EL (cell line): ENCODE measurements around the gene CYSTM1.
A peak's percentile ranks its signal among the peaks of the same experiment; 100 is the strongest.

Experiments used
- DNase-seq: peaks from one replicate; pipeline ENCODE4 v3.0.0-alpha.2; 2016

CYSTM1 gene, protein sequence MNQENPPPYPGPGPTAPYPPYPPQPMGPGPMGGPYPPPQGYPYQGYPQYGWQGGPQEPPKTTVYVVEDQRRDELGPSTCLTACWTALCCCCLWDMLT

DNA sequence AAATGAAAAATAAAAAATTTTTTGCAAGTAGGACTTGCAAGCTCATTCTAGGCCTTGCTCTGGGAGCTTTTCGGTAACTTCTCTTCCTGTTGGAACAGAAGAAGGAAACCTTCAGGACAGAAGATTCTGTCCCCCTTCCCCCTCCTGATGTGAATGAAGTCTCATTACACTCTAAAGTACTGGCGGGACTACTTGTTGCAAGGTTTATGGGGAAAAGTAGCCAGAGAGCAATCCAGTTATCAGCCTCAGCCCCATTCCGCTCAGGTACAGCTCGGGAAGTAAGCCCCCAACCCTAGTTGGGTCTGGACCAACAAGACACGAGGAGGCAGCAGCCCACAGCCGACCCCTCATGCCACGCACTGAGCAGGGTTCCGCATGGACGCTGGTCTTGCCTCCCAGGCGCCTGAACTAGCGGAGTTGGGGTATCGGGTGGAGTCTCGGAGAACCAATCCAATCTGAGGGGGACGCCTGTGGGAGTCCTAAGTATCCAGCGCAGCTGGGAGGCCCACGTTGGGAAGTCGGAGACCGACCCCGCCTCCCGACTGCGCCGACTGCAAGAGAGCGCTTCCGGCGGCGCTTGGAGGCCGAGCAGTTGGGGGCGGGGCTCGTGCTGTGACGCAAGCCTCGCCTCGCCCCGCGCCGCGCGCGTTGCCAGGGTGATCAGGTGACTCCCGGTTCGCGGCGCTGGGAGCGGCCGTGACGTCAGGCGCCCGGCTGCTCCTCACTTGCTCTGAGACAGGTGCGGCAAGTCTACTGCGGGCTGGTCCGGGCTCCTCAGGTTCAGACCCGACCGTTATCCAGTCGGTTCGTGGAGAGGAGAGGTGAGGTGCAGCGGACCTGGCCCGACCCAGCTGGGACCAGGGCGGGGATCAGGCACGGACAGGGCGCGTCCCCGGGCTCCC is at the start of gene CYSTM1:
CYSTM1 (plus strand) TSS at position 724 of the 902 bp plus-strand sequence. CDS start 19,278 bp downstream, outside the sequence.
- DNase-seq: peak; percentile 88

DNA sequence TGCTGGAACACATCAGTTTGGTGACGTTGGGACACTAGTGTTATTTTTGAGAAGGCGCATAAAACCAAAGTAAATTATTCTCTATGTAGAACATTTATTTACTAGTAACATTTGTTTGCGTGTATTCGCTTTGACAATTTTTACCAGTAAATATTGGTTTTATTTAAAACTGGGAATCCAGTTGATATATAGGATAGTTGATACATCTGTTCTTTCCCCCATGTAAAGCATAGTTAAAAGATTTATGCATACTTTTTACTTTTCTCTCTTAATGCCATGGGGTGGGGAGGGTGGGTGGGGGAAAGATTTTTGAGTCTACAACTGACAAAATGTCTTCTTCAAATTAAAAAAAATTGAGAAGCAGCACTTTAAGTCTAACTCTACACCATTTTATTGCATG is 49.4 kb upstream of the CYSTM1 start, which contains the start of gene IGIP:
IGIP (plus strand) TSS at position 301 of the 400 bp plus-strand sequence. CDS start 2,540 bp downstream, outside the sequence.
- DNase-seq: no peak

DNA sequence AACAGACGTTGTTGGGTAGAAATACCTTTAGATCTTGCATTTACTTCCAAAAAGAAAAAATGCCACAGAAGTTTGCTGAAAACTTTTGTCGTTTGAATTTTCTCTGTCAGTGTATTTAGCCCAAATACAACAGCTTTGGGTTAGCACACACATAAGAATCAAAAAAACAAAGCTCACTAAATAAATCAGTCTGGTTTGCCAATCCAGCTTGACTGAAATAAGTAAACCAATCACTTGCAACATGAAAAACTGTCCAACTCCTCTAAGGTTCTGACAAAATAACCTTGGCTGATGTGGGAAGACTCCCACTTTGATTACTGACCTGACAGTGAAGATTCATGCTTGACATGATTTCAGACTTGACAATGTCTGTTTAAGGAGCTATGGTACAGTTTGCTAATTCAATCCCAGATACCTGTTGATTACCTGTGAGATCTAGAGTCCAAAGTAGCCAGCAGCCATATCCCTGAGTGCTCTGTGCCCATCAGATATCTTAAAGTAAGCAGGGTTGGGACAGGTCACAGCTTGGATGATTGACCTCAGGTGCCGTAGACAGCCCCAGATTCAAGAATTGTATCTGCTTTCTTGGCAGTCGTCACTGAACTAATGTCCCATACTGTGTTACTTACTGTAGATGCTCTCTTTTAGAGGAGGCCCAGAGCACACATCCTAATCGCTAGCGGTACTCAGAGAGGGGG is 48.5 kb upstream of the CYSTM1 start:
- no peak for DNase-seq

DNA sequence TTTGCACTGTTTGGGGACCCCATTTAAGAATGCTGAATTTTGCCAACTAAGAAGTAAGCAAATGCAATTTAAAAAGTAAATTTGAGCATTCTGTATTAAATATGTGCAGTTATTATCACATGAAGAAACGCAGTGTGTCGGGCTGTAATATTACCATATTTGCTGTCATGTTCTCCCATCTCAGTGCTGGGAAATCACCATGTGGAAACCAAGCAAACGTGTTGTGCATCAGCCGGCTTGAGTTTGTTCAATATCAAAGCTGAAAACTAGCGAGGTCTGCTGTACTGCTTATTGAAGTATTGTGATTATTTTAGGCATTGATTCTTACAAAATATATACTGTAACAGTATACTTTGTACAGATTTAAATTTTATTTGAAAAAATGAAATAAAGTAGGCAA is 46.6 kb upstream of the CYSTM1 start:
- DNase-seq: no peak

DNA sequence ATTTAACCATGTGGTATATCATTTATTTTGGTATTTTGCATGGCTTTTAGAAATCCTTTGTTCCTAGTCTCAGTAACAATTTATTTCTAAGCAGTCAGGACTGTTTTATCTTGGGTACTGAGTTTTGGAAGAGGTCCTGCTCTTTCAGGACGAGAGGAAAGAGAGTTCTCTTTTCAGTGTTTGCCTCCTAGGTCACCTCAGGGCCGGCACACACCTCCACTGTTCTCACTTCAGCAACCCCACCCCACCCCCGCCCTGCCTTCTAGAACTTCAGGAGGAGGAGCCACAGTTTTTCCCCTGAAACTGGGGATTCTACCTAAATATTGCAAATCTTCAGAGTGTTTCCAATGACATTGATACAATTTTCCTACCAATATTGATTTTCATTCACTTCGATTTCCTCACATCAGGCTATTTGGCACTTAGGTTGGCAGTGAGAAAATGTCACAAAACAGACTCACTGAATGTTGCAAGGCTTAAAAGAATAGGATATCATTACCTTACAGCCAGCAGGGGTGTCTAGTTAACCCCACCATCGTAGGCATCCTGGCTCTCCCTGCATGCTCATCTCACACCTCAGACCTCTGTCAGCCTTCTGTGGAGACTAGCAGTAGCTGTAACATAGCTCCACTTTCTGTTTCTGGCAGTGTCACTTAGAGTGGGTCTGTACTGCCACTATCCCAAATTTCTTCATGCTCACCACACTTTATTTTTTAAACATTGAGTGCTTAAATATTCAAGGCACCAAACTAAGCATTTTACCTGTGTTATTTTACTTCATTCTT is 43.8 kb upstream of the CYSTM1 start:
- no peak for DNase-seq

DNA sequence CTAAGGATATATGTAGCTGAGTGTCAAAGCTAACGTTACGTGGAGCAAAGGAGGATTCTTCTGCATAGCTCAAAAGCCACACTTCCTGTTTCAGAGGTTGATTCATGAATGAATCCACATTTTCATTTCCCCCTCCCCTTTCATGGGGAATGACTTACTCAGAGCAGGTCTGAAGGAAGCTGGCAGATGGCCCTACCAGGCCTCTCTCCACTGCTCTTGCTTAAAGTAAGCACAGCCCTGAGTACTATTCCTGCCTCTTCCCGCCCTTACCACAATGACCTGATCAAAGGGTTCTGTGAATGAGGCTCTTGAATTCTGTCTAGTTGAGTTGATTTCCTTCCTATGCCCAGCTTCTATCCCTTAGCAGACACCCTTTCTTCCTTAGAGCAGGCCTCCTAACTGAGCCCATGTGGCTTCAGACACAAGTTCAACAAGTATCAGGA is 43.0 kb upstream of the CYSTM1 start:
- peak; percentile 96 for DNase-seq

DNA sequence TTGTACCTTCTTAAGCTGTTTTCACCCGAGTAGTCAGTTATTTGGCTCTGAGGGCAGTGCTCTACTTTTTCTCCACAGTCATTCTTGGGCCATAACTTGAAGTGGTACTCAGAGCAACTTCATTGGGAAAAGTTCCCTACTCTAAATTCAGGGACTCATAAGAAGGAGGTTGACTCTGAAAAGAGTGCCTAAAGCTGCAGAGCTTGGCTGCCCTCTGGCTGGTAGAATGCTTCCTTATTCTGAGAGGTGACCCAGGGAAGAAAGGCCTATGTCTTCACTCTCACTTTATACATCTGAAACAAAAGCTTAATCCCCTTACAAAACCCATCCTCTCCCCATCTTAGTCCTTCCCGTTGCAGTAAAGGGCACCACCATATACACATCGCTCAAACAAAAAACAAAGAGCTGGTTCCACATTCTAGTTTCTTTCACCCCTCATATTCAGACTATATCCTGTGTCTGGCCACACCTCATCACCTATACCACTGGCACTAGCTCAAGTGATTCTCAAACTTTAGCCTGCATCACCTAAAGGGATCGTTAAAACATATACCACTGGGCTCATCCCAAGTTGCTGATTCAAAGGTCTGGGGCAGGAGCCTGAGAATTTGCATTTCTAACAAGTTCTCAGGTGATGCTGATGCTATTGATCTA is 41.3 kb upstream of the CYSTM1 start:
- no peak for DNase-seq

DNA sequence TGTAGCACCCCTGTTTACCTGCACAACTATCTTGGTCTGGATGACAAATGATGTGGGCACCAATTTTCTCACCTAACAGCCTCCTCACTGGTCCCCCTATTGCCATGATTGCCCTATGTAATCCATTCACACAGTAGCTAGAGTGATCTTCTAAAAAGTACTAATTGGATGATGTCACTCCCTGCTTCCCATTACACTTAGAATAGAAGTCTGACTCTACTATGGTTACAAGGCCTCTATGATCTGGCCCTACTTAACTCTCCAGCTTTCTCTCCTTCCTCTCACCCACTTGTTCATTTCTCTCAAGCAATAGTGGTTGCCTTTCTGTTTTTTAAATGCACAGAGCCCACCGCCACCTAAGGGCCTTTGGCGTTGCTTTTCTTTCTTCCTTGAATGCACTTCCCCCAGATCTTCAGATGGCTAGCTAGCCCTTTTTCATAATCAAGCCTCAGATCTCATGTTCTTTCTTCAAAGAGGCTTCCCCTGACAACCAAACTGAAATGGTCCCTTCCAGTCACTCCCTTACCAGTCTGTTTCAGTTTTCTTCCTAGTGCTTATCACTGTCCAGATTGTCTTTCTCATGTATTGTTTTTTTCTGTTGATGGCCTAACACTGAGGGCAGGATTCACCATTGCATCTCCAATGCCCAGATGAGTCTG is 40.6 kb upstream of the CYSTM1 start:
- no peak for DNase-seq

DNA sequence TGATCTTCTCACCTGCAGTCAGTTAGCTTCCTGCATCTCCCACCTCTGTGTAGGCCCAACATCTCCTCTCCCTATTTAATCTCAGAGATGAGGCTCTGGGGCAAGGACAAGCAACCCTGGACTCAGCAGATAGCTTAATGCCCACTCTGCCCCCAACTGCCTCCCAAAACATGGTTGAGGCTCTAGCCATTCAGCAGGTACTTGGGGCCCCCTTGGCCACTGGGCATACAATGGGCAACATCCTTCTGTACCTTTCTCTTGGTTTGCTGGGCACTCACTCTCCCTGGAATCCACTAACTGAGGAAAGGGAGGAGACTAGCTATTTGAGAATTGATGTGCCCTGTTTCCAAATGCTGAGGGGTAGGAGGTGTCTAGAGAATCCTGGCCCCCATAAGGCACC is 39.9 kb upstream of the CYSTM1 start:
- DNase-seq: no peak

DNA sequence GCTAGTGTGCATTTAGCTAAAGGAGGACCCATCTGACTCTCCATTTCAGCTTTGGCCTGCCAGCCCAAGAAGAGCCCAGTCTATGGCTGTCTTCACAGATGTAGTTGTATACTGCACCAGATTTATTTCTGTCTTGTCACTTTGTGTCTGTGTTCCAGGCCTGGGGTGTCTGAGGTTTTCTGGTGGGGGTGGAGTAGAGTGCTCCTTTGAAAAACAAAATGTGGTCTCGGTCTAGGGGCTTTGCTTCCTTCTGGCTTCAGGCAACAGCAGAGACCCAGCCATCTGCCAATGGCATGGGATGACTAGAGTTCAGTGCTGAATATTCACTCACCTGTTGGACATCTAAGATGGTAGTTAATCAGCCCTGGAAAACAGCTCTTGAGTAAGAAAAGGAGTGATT is 38.4 kb upstream of the CYSTM1 start:
- no peak for DNase-seq

DNA sequence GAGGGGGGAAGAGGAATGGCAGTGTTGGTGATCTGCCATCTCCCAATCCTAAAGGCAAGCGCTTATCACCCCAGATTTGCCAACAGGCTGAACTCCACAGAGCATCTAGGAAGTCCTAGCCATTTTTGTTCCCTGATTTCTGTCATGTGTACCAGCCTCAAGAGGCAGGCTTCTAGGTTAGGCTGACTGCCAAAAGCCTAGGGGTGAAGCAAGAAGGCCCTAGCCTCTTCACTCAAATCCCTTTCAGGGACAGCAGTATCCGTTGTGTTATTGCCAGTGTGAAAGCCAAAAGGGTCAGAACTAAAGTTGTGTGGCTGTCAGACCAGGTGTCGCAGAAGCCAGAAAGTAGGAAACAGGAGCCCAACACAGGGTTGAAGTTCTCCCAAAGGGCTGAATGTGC is 34.6 kb upstream of the CYSTM1 start:
- no peak for DNase-seq

DNA sequence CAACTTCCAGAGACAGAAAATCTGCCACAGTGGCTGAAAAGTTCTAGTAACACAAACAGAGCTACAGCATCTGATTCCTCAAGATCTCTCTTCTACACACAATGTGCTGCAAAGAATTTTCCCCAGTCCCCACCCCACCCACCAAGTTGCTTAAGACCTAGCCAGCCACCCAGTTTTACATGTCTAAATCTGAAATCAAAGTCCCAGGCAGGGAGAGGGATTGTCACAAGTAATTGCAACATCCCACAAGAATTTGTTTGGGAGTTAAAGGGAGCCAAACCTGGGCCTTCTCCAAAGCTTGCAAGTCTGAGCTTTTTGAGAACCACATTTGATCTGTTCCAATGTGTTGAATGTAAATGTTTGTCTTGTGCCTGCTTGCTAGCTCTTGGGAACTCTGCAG is 33.7 kb upstream of the CYSTM1 start:
- peak; percentile 23 for DNase-seq

DNA sequence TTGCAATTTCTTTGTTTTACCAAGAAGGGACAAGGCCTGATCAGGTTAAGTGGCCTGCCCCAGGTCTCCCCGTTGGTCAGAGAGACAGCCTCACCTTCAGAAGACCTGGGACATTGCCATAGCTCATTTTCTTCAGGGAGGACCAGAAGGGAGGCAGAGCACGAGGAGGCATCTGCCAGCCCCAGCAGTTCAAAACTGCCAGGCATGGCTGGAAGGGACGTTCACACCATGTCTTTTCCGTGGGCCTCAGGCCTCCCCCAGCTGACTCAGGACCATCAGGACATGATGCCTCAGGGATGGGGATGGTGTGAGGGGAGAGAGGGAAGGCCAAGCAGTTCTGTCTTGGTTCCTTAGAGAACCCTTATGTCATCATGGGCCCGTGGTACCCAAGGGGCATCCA is 32.7 kb upstream of the CYSTM1 start:
- DNase-seq: no peak

DNA sequence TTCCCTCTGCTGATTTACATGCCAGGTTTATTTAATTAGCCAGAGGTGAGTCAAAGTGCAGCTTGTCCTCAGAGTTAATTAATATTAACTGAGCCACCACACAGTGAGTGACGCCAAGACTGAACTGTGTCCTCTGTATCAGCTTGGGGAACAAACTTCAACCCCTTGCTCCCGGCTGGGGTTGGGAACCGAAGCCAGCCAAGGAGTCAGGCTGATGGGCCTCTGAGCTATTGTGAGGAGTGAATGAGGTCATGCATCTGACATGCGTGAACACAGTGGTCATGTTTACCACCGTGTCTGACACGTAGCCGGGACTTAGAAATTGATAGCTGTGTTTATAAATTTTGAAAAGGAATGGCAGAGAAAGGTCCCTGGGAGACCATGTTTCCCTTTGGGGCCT is 32.1 kb upstream of the CYSTM1 start:
- no peak for DNase-seq

DNA sequence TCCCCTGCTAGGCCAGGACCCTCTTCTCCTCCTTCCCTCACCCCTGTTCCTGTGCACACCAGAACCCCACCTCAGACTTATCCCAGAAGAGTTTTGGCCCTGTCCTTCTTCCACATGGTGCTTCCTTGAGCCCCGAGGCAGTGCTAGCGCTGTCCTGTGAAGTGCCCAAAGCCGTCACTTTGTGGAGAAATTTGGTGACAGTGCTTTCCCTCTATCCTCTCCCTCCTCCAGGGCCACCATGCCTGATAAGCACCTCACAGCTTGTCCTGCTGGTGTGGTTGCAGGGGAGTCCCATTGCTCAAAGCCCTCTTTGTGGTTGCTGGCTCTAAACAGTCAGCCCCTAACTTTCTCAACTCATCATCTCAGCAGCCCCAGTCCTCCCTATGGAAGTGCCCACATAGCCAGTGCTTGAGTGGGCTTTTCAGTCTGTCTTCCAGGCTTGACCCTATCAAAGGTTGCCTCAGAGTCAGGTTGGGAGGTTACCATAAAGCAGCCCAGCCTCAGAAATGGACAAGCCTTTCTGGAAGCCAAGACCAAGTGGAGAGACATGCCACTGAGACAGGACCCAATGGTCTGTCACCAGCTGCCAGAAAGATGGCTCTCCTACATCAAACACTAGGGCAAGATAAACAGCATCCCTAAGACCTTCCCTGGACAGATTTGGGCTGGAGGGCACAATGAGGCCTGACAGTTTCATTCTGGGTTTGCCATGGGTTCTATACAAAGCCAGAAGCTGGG is 31.3 kb upstream of the CYSTM1 start:
- no peak for DNase-seq

DNA sequence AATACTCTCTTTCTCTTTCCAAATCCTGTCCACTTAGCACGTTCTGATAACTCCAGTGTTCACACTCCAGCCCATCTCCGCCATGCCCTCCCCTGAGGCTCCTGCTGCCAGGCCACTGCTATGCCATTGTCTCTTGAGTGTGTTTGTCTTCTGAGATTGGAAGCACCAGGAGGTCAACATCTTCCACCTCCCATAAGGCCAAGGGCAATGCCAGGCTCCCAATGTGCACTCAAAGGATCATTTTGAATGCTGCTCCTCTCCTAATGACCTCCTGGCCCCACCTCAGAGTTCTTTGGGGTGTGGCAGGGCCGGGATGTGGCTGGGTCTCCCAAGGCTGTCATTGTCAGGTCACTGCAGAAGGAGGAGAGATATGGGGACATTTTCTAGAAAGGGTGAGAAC is 29.7 kb upstream of the CYSTM1 start:
- no peak for DNase-seq

DNA sequence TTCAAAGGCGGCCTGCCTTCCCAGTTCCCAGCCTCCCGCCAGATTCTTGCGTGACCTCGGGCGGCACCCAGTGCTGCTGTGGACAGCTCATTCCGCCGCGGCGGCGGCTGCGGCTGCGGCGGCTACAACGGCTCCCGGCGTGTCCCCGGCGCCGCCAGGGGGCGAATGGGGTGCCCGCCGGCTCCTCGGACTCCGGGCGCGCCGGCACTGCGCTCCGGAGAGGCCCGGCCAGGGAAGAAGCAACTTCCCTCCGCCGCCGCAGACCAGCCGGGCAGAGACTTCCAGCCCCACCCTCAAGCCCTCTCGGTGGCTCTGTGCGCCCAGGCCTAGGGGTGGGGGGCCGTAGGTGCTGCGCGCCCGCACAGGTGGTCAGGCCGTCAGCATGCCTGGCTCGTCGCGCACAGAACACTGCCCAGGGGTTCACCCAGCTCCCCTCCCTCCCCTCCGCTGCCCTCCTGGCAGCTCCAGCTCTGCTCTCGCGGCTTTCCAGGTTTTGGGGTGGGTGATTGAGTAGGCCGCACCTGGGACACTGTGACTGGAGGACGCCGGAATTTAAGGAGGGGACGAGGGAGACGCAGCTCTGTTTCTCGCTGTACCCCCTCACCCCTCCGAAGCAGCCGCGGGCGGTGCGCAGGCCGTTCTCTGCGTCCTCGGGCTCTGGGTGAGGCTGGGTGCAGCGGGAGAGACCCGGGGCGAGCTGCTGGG is 29.0 kb upstream of the CYSTM1 start:
- peak; percentile 78 for DNase-seq

DNA sequence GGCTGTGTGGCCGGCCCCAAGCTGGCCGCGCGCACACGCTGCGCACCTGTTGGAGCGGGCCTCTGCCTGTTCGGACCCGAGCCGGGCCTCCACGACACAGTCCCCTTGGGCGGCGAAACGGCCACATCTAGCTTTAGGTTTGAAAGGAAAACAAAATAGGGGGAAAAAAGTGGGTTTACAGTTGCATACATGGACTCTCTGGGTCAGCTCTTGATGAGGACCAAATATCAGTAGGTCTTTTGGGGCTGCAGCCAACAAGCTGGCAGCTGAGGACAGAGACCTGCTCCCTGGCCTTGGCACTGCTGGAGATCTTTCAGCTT is 28.5 kb upstream of the CYSTM1 start:
- DNase-seq: no peak

DNA sequence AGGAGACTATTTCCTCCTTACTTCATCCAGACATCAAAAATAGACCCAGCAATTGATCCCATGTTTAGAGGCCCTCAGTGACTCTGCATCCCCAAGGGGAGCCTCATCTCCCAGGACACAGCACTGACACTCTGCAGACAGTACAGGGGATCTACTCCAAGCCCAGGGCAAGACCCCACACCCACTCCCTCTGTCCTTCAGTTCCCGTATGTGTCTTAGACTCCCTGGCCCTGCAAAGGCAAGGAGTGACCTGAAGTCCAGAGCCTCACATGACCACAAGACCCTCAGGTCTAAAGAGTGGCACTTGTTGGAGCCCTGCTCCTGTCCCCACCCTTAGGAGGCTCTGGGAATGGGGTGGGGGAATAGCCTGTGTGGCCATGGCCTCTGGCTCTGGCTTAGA is 27.5 kb upstream of the CYSTM1 start:
- DNase-seq: no peak

DNA sequence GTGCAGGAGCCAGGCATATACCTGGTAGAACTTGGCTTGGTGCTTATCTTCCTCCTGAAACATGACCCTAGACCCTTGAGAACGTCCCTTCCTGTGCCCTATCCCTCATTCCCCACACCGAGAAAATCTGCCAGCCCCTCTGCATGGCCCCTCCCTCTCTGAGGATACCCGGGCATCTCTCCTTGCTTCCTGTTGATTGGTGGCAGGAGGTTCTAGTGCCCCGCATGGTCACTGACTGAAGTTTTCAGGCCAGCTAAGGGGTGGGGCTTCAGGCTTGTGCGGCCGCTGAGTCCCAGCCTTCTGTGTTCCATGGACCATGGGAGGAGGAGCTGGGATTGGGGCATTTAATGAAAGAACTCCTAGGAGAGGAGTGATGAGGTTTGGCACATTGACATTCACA is 26.5 kb upstream of the CYSTM1 start:
- DNase-seq: no peak

DNA sequence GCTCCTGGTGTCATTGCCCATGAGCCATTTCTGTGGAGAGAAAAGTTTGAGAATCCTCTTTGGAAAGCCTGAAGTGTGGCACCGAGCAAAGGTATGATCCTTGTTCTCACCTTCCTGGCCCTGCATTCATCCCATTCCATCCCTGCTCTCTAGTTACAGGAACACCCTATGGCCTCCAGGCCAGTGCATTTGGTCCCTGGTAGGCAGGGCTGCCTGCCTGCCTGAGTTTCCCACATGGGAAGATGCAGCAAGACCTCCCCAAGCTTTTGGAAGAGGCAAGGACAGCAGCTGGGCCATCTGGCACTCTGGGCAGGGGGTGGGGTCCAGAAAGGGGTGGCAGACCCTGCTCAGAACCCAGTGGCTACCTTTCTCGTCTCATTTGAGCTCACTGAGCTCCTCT is 24.8 kb upstream of the CYSTM1 start:
- no peak for DNase-seq
